ENCODE data around the gene ZBTB20.

- TF ChIP-seq CTCF (conservative IDR thresholded peaks at IDR 0.05) (no peak), EZH2 (IDR thresholded peaks at IDR 0.05; ENCODE audit: low read depth) (no peak)
These were observed 839.8 kb downstream of the ZBTB20 start for GRCh38 chr3:114307222-114307830.

All from PC-9 (cell line).